Measurements from ENCODE around the gene ALDH9A1.

ALDH9A1 gene

GRCh38 chr1:165632152-165632469, 66.3 kb downstream of the ALDH9A1 start:
- H4K91ac ChIP-seq (ENCODE audit: low read depth, low read length, poor library complexity) = no peak overlapping the region

GRCh38 chr1:165631342-165632151, 66.8 kb downstream of the ALDH9A1 start:
- Histone ChIP-seq H2BK12ac (ENCODE audit: low read length) (no peak overlapping the region), H3K9me3 (replicated peaks in 1 of 2; ENCODE audit: control insufficient read depth in 2 of 2, insufficient read depth in 1 of 2, low read depth in 1 of 2, low read length in 2 of 2) (no peaks in the 10 kb centered on the region), H3K27me3 (ENCODE audit: control insufficient read depth in 3 of 3, insufficient read depth in 3 of 3, low read depth in 1 of 3, low read length in 3 of 3) (peaks cover 0 to 17% (median 0%) of the 10 kb centered on the region in 3 experiments), H4K8ac (ENCODE audit: low read depth, low read length) (no peak overlapping the region), H2BK120ac (ENCODE audit: low read depth, low read length) (no peak overlapping the region), H3K79me1 (ENCODE audit: low read depth, low read length) (peaks cover 4% of the 10 kb centered on the region), H3K9ac (ENCODE audit: low read depth, low read length, poor library complexity) (no peak overlapping the region), H3K4ac (ENCODE audit: low read length) (no peak overlapping the region), H3K4me3 (ENCODE audit: low read length in 2 of 2) (peak overlapping the region; percentile 79 to 91), H3K4me2 (ENCODE audit: insufficient read depth, low read length, poor library complexity, severe bottlenecking) (peak overlapping the region; percentile 82), H2AK5ac (ENCODE audit: low read depth, low read length) (no peak overlapping the region), H3K14ac (ENCODE audit: low read length) (peak overlapping the region; percentile 41), H3K18ac (ENCODE audit: low read length) (peak overlapping the region; percentile 57), H2AFZ (ENCODE audit: low read length) (peak overlapping the region; percentile 91), H3K27ac (replicated peaks; ENCODE audit: low read length) (no peak overlapping the region), H3K4me1 (ENCODE audit: control insufficient read depth in 2 of 2, insufficient read depth in 1 of 2, low read depth in 1 of 2, low read length in 2 of 2) (peaks cover 2 to 8% of the 10 kb centered on the region in 2 donors), H3K36me3 (replicated peaks in 1 of 2; ENCODE audit: control insufficient read depth in 2 of 2, insufficient read depth in 2 of 2, low read length in 2 of 2) (peaks cover 0 to 8% of the 10 kb centered on the region in 2 donors), H2BK15ac (ENCODE audit: low read length) (peak overlapping the region; percentile 5), H2BK5ac (ENCODE audit: low read length) (no peak overlapping the region), H4K91ac (ENCODE audit: low read depth, low read length, poor library complexity) (no peak overlapping the region), H3K23ac (ENCODE audit: low read depth, low read length, poor library complexity) (peak overlapping the region; percentile 70)
- DNase-seq (ENCODE audit: low spot score) = peak; percentile 38
- whole genome bisulfite sequencing, 2 donors (ENCODE audit: extremely low coverage in 2 of 2, insufficient read length in 2 of 2, insufficient replicate concordance in 1 of 2) = no CpG with 5 or more reads among the region's 31 CpGs

More at GRCh38 chr1:165632152-165632469, 66.3 kb downstream of the ALDH9A1 start:
- no CpG with 5 or more reads among the region's 5 CpGs for WGBS, 2 donors (ENCODE audit: extremely low coverage in 2 of 2, insufficient read length in 2 of 2, insufficient replicate concordance in 1 of 2)
- Histone ChIP-seq H3K4me3 (ENCODE audit: low read length in 2 of 2) (peak overlapping the region; percentile 79 to 91), H3K14ac (ENCODE audit: low read length) (no peak overlapping the region), H3K4me2 (ENCODE audit: insufficient read depth, low read length, poor library complexity, severe bottlenecking) (peak overlapping the region; percentile 82), H4K8ac (ENCODE audit: low read depth, low read length) (no peak overlapping the region), H2BK120ac (ENCODE audit: low read depth, low read length) (no peak overlapping the region), H2BK15ac (ENCODE audit: low read length) (no peak overlapping the region), H3K79me1 (ENCODE audit: low read depth, low read length) (peaks cover 4% of the 10 kb centered on the region), H3K36me3 (replicated peaks in 1 of 2; ENCODE audit: control insufficient read depth in 2 of 2, insufficient read depth in 2 of 2, low read length in 2 of 2) (peaks cover 0 to 13% of the 10 kb centered on the region in 2 donors), H3K4ac (ENCODE audit: low read length) (no peak overlapping the region), H3K27ac (replicated peaks; ENCODE audit: low read length) (no peak overlapping the region), H3K9ac (ENCODE audit: low read depth, low read length, poor library complexity) (no peak overlapping the region), H2AK5ac (ENCODE audit: low read depth, low read length) (no peak overlapping the region), H2BK12ac (ENCODE audit: low read length) (no peak overlapping the region), H3K9me3 (replicated peaks in 1 of 2; ENCODE audit: control insufficient read depth in 2 of 2, insufficient read depth in 1 of 2, low read depth in 1 of 2, low read length in 2 of 2) (no peaks in the 10 kb centered on the region), H3K4me1 (ENCODE audit: control insufficient read depth in 2 of 2, insufficient read depth in 1 of 2, low read depth in 1 of 2, low read length in 2 of 2) (peaks cover 2 to 8% of the 10 kb centered on the region in 2 donors), H3K23ac (ENCODE audit: low read depth, low read length, poor library complexity) (no peak overlapping the region), H2AFZ (ENCODE audit: low read length) (peak overlapping the region; percentile 91), H3K27me3 (ENCODE audit: control insufficient read depth in 3 of 3, insufficient read depth in 3 of 3, low read depth in 1 of 3, low read length in 3 of 3) (peaks cover 0 to 17% (median 0%) of the 10 kb centered on the region in 3 experiments), H2BK5ac (ENCODE audit: low read length) (no peak overlapping the region), H3K18ac (ENCODE audit: low read length) (no peak overlapping the region)
- DNase-seq (ENCODE audit: low spot score) = no peak

- peaks cover 4% of the 10 kb centered on the region for H3K79me1 ChIP-seq (ENCODE audit: low read depth, low read length)
- peak within 1 kb of the TSS; percentile 88 for H3K27ac ChIP-seq (replicated peaks; ENCODE audit: low read length)
- peak within 1 kb of the TSS; percentile 82 for H3K4me2 ChIP-seq (ENCODE audit: insufficient read depth, low read length, poor library complexity, severe bottlenecking)
- no peak within 1 kb of the TSS for H4K8ac ChIP-seq (ENCODE audit: low read depth, low read length)
- H3K36me3 ChIP-seq (replicated peaks in 1 of 2; ENCODE audit: control insufficient read depth in 2 of 2, insufficient read depth in 2 of 2, low read length in 2 of 2) = peaks cover 0 to 6% of the 10 kb centered on the region in 2 donors
- peak within 1 kb of the TSS; percentile 79 to 91 for H3K4me3 ChIP-seq (ENCODE audit: low read length in 2 of 2)
- no peak within 1 kb of the TSS for H2BK5ac ChIP-seq (ENCODE audit: low read length)
- H3K9me3 ChIP-seq (replicated peaks in 1 of 2; ENCODE audit: control insufficient read depth in 2 of 2, insufficient read depth in 1 of 2, low read depth in 1 of 2, low read length in 2 of 2) = no peaks in the 10 kb centered on the region
- no peak within 1 kb of the TSS for H2BK120ac ChIP-seq (ENCODE audit: low read depth, low read length)
- peak within 1 kb of the TSS; percentile 65 for H3K9ac ChIP-seq (ENCODE audit: low read depth, low read length, poor library complexity)
- no peak within 1 kb of the TSS for H4K91ac ChIP-seq (ENCODE audit: low read depth, low read length, poor library complexity)
- DNase-seq (ENCODE audit: low spot score) = peak; percentile 94
- H3K4me1 ChIP-seq (ENCODE audit: control insufficient read depth in 2 of 2, insufficient read depth in 1 of 2, low read depth in 1 of 2, low read length in 2 of 2) = peaks cover 2 to 8% of the 10 kb centered on the region in 2 donors
- peak within 1 kb of the TSS; percentile 5 for H2BK15ac ChIP-seq (ENCODE audit: low read length)
- peak within 1 kb of the TSS; percentile 70 for H3K23ac ChIP-seq (ENCODE audit: low read depth, low read length, poor library complexity)
- no peak within 1 kb of the TSS for H2AK5ac ChIP-seq (ENCODE audit: low read depth, low read length)
- H3K14ac ChIP-seq (ENCODE audit: low read length) = peak within 1 kb of the TSS; percentile 77
- peak within 1 kb of the TSS; percentile 91 for H2AFZ ChIP-seq (ENCODE audit: low read length)
- peak within 1 kb of the TSS; percentile 90 for H3K18ac ChIP-seq (ENCODE audit: low read length)
- no peak within 1 kb of the TSS for H3K4ac ChIP-seq (ENCODE audit: low read length)
- H2BK12ac ChIP-seq (ENCODE audit: low read length) = no peak within 1 kb of the TSS
- peaks cover 0 to 22% (median 0%) of the 10 kb centered on the region in 3 experiments for H3K27me3 ChIP-seq (ENCODE audit: control insufficient read depth in 3 of 3, insufficient read depth in 3 of 3, low read depth in 1 of 3, low read length in 3 of 3)
- no CpG with 5 or more reads among the region's 56 CpGs for WGBS, 2 donors (ENCODE audit: extremely low coverage in 2 of 2, insufficient read length in 2 of 2, insufficient replicate concordance in 1 of 2)
These were observed 67.6 kb downstream of the ALDH9A1 start, which contains the start of gene MGST3 for GRCh38 chr1:165630629-165631341. MGST3 (plus strand) TSS chr1:165631234; CDS start chr1:165649848, 18,614 bp downstream.
